Fibroblast of lung (primary cell): ENCODE results near the gene OR1N2. TPM values are rescaled to one million over a fixed set of nuclear protein-coding genes. Genes with fewer than 3 reads are reported as not detected.

Source experiments
- DNase-seq, 2 donors: peaks; one replicate each; pipeline versions ENCODE4 v3.0.0 to v3.0.0-alpha.2; 2010; ENCODE audit warnings: low read depth in 2 of 2
- H2AFZ ChIP-seq: 2 replicates; pipeline ENCODE4 v1.5.1; 2012; ENCODE audit warnings: low read length, control low read depth, inconsistent platforms
- H3K27ac ChIP-seq: 2 replicates; pipeline ENCODE4 v1.5.1; 2011; ENCODE audit warnings: low read length, control low read depth; ENCODE audit not compliant: insufficient read depth
- H3K27me3 ChIP-seq: 2 replicates; pipeline ENCODE4 v1.5.1; 2011; ENCODE audit warnings: mild to moderate bottlenecking, low read length; ENCODE audit not compliant: control insufficient read depth, insufficient read depth
- H3K36me3 ChIP-seq: 2 replicates; pipeline ENCODE4 v1.5.1; 2011; ENCODE audit warnings: low read length; ENCODE audit not compliant: control insufficient read depth, insufficient read depth
- H3K4me1 ChIP-seq: 2 replicates; pipeline ENCODE4 v1.5.1; 2011; ENCODE audit warnings: low read length; ENCODE audit not compliant: control insufficient read depth, insufficient read depth; ENCODE audit errors: extremely low read depth
- H3K4me2 ChIP-seq: 2 replicates; pipeline ENCODE4 v1.5.1; 2011; ENCODE audit warnings: low read length, control low read depth; ENCODE audit not compliant: insufficient read depth; ENCODE audit errors: extremely low read depth
- H3K4me3 ChIP-seq, 4 experiments: fragments of 200-600 bp in 1 of 4; sonication (generic) in 1 of 4; replicated peaks in 1 of 4; 2 replicates each; pipeline ENCODE4 v1.5.1; 2011 to 2016; ENCODE audit warnings: low read length in 4 of 4, low read depth in 3 of 4, mild to moderate bottlenecking in 3 of 4, control low read depth in 2 of 4, inconsistent platforms in 1 of 4, mixed read lengths in 1 of 4; ENCODE audit not compliant: insufficient read depth in 1 of 4; ENCODE audit errors: control extremely low read depth in 1 of 4
- H3K79me2 ChIP-seq: 2 replicates; pipeline ENCODE4 v1.5.1; 2012; ENCODE audit warnings: mild to moderate bottlenecking, low read length, inconsistent platforms; ENCODE audit not compliant: control insufficient read depth, insufficient read depth
- H3K9ac ChIP-seq: 2 replicates; pipeline ENCODE4 v1.5.1; 2011; ENCODE audit warnings: mild to moderate bottlenecking, low read length, control low read depth; ENCODE audit not compliant: insufficient read depth
- H3K9me3 ChIP-seq: 2 replicates; pipeline ENCODE4 v1.5.1; 2012; ENCODE audit warnings: low read depth, low read length; ENCODE audit not compliant: control insufficient read depth, insufficient read depth
- H4K20me1 ChIP-seq: 2 replicates; pipeline ENCODE4 v1.5.1; 2011; ENCODE audit warnings: low read length; ENCODE audit not compliant: control insufficient read depth, insufficient read depth; ENCODE audit errors: extremely low read depth
- EZH2 ChIP-seq: IDR thresholded peaks from 2 replicates; pipeline ENCODE4 v1.5.1; 2012; ENCODE audit warnings: low read length, control low read depth, mild to moderate bottlenecking; ENCODE audit errors: missing control alignments
- polyA plus RNA-seq, 2 donors: library from polyadenylated mRNA; depleted of rRNA in 1 of 2; stranded (reverse) in 1 of 2; unstranded in 1 of 2; fragments of >200 nt; gene quantifications; 2 replicates each; pipeline ENCODE4 v1.2.1, GENCODE V29; 2011 to 2012; ENCODE audit warnings: missing spikeins in 1 of 2
- total RNA-seq: library from RNA; depleted of rRNA; stranded (reverse); fragments of >200 nt; gene quantifications from 2 replicates; pipeline ENCODE4 v1.2.1, GENCODE V29; 2014
- TF ChIP-seq, protein P1 (sequence below), 2 donors: IDR thresholded peaks in 1 of 2; conservative IDR thresholded peaks in 1 of 2; 1 replicate in 1 of 2; 2 replicates in 1 of 2; pipeline ENCODE4 v1.5.1; 2011 to 2012; ENCODE audit warnings: low read length in 2 of 2, control low read depth in 1 of 2, inconsistent platforms in 1 of 2, low read depth in 1 of 2, mild to moderate bottlenecking in 1 of 2

The OR1N2 gene
- total and polyA plus RNA-seq, 2 donors (not counting 1 experiment from before 2014, with no cell fraction given): not detected

DNA sequence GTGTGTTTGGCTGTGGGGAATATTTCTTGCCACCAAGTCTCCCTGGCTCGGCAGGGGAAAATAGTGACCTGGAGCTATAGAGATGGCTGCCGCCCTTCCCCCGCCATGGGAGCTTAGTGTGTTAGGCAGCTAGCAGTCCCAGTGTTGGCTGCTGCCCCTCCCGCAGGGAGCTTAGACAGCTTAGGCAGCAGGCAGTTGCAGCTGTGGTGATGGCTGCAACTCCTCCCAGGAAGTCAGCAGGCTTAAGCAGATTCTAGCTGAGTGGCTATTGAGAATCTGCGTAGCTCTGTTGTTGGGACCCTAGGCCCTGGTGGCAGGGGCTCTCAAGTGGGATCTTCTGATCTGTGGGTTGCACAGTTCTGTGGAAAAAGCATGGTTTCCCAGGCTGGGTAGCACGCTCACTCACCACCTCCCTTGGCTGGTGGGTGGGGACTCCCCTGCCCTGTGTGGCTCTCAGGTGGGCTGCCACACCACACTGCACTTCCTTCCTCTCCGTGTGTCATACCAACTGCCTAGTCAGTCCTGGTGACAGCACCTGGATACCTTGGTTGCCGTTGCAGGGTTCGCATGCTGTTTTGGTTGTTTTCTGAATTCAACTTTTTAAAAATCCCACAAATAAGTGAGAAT, 9.3 kb downstream of the OR1N2 start:
- no peak for DNase-seq
- TF ChIP-seq EZH2: no peak
- TF ChIP-seq, protein P1, sequence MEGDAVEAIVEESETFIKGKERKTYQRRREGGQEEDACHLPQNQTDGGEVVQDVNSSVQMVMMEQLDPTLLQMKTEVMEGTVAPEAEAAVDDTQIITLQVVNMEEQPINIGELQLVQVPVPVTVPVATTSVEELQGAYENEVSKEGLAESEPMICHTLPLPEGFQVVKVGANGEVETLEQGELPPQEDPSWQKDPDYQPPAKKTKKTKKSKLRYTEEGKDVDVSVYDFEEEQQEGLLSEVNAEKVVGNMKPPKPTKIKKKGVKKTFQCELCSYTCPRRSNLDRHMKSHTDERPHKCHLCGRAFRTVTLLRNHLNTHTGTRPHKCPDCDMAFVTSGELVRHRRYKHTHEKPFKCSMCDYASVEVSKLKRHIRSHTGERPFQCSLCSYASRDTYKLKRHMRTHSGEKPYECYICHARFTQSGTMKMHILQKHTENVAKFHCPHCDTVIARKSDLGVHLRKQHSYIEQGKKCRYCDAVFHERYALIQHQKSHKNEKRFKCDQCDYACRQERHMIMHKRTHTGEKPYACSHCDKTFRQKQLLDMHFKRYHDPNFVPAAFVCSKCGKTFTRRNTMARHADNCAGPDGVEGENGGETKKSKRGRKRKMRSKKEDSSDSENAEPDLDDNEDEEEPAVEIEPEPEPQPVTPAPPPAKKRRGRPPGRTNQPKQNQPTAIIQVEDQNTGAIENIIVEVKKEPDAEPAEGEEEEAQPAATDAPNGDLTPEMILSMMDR (conservative IDR thresholded peaks at IDR 0.05 in 1 of 2, IDR thresholded peaks at IDR 0.05 in 1 of 2; ENCODE audit: low read depth in 1 of 2, low read length in 2 of 2): no peak
- H3K9me3 ChIP-seq: no peaks in the 10 kb centered on the region

DNA sequence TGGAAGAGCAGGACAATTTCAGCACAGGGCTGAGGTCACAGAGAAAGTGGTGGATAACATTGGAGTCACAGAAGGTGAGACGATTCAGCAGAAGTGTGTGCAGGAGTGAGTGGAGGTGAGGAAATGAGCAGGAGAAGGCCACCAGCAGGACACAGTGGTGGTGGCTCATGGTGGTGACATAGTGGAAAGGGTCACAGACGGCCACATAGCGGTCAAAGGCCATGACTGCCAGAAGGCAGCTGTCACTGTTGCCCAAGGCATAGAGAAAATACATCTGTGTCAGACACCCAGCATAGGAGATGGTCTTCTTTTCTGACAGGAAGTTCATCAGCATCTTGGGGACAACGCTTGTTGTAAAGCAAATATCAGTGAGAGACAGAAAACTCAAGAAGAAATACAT, 15.0 kb downstream of the OR1N2 start:
- no peak overlapping the region for H3K4me3 ChIP-seq
- H4K20me1 ChIP-seq: no peaks in the 10 kb centered on the region
- no peaks in the 10 kb centered on the region for H3K27me3 ChIP-seq
- H3K9ac ChIP-seq: no peak overlapping the region
- no peak for TF ChIP-seq EZH2
- TF ChIP-seq, protein P1 (conservative IDR thresholded peaks at IDR 0.05 in 1 of 2, IDR thresholded peaks at IDR 0.05 in 1 of 2; ENCODE audit: low read depth in 1 of 2, low read length in 2 of 2): no peak
- H3K4me1 ChIP-seq: no peaks in the 10 kb centered on the region
- no peak overlapping the region for H2AFZ ChIP-seq
- H3K79me2 ChIP-seq: no peaks in the 10 kb centered on the region
- H3K9me3 ChIP-seq: no peaks in the 10 kb centered on the region
- H3K36me3 ChIP-seq: no peaks in the 10 kb centered on the region
- DNase-seq: no peak
- H3K4me2 ChIP-seq: no peak overlapping the region
- no peak overlapping the region for H3K27ac ChIP-seq

More for the DNA sequence above, 9.3 kb downstream of the OR1N2 start:
- Histone ChIP-seq H3K4me2 (no peak overlapping the region), H3K36me3 (no peaks in the 10 kb centered on the region), H2AFZ (no peak overlapping the region), H4K20me1 (no peaks in the 10 kb centered on the region), H3K79me2 (no peaks in the 10 kb centered on the region), H3K27ac (no peak overlapping the region), H3K4me1 (no peaks in the 10 kb centered on the region), H3K4me3 (no peak overlapping the region), H3K27me3 (no peaks in the 10 kb centered on the region), H3K9ac (no peak overlapping the region)

DNA sequence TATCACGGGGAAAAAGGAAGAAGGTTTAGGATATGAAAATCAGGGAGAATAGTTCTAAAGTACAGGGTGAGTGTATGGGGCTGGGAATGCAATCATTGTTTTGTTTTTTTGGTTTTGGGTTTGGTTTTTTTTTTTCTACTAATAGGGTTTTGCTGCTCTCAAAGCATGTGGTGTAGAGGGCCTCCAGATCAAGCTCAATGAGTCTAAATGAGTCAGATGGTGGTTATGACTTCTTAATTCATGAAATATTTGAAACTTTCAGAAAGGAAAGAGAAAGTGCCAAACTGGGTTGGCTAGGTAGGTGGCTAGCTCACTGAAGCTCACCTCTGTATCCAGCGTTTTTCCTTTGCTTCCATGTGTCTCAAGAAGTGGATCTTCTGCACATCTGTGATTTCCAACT, 19.5 kb downstream of the OR1N2 start:
- Histone ChIP-seq H4K20me1 (no peaks in the 10 kb centered on the region), H3K27me3 (no peaks in the 10 kb centered on the region), H3K9me3 (no peaks in the 10 kb centered on the region), H3K4me2 (no peak overlapping the region), H3K27ac (no peak overlapping the region), H3K4me3 (no peak overlapping the region), H3K9ac (no peak overlapping the region), H3K36me3 (no peaks in the 10 kb centered on the region), H2AFZ (no peak overlapping the region), H3K4me1 (no peaks in the 10 kb centered on the region), H3K79me2 (no peaks in the 10 kb centered on the region)
- TF ChIP-seq, protein P1 (conservative IDR thresholded peaks at IDR 0.05 in 1 of 2, IDR thresholded peaks at IDR 0.05 in 1 of 2; ENCODE audit: low read depth in 1 of 2, low read length in 2 of 2): no peak
- TF ChIP-seq EZH2: no peak
- no peak for DNase-seq
